ENCODE data around the gene DNLZ. TPM values are rescaled to one million over a fixed set of nuclear protein-coding genes. Genes with fewer than 3 reads are reported as not detected.

Gene DNLZ
- total RNA-seq, 4 donors from 2014 or later, result 37.9 to 65.1 (median 54.3) TPM

GRCh38 chr9:136316271-136316751, 47.2 kb downstream of the DNLZ start:
- in situ Hi-C loops (cut with MboI; ENCODE audit: low sequenced_read_pairs in 4 of 4), result no loop called here

GRCh38 chr9:136314944-136315343, 48.6 kb downstream of the DNLZ start:
- DNase-seq (no peak), ATAC-seq (no peak)
- Histone ChIP-seq H3K4me3 (no peak overlapping the region), H3K9me3 (no peaks in the 10 kb centered on the region), H3K27me3 (peaks cover 18 to 31% (median 26%) of the 10 kb centered on the region in 3 donors), H3K4me1 (no peaks in the 10 kb centered on the region), H3K36me3 (no peaks in the 10 kb centered on the region), H3K27ac (no peak overlapping the region)
- no peak for TF ChIP-seq CTCF (IDR thresholded peaks at IDR 0.05 in 4 of 5, conservative IDR thresholded peaks at IDR 0.05 in 1 of 5)
- TF ChIP-seq POLR2A (IDR thresholded peaks at IDR 0.05), result no peak
- in situ Hi-C loops (cut with MboI; ENCODE audit: low sequenced_read_pairs in 4 of 4) (no loop called here), intact Hi-C loops (cut with DNase I; ENCODE audit: low total_unique reads) (no loop called here)

More at GRCh38 chr9:136316271-136316751, 47.2 kb downstream of the DNLZ start:
- no peaks in the 10 kb centered on the region for H3K36me3 ChIP-seq
- H3K9me3 ChIP-seq, result no peaks in the 10 kb centered on the region
- intact Hi-C loops (cut with DNase I; ENCODE audit: low total_unique reads), result no loop called here
- DNase-seq (no peak), ATAC-seq (no peak)
- no peak overlapping the region for H3K4me3 ChIP-seq
- H3K27me3 ChIP-seq, result peaks cover 4 to 17% (median 16%) of the 10 kb centered on the region in 3 donors
- H3K4me1 ChIP-seq, result no peaks in the 10 kb centered on the region
- H3K27ac ChIP-seq, result no peak overlapping the region
- no peak for TF ChIP-seq POLR2A (IDR thresholded peaks at IDR 0.05)
- no peak for TF ChIP-seq CTCF (IDR thresholded peaks at IDR 0.05 in 4 of 5, conservative IDR thresholded peaks at IDR 0.05 in 1 of 5)

GRCh38 chr9:136314056-136314416, 49.5 kb downstream of the DNLZ start:
- no peak for DNase-seq
- Histone ChIP-seq H3K27ac (no peak overlapping the region), H3K36me3 (no peaks in the 10 kb centered on the region), H3K4me1 (no peaks in the 10 kb centered on the region), H3K9me3 (no peaks in the 10 kb centered on the region), H3K4me3 (no peak overlapping the region), H3K27me3 (peaks cover 27 to 40% (median 34%) of the 10 kb centered on the region in 3 donors)
- no peak for ATAC-seq
- in situ Hi-C loops (cut with MboI; ENCODE audit: low sequenced_read_pairs in 4 of 4) (no loop called here), intact Hi-C loops (cut with DNase I; ENCODE audit: low total_unique reads) (no loop called here)
- TF ChIP-seq CTCF (IDR thresholded peaks at IDR 0.05 in 4 of 5, conservative IDR thresholded peaks at IDR 0.05 in 1 of 5) (no peak), POLR2A (IDR thresholded peaks at IDR 0.05) (no peak)

GRCh38 chr9:136313111-136314055, 50.2 kb downstream of the DNLZ start:
- intact Hi-C loops (cut with DNase I; ENCODE audit: low total_unique reads) (no loop called here), in situ Hi-C loops (cut with MboI; ENCODE audit: low sequenced_read_pairs in 4 of 4) (no loop called here)
- H3K27me3 ChIP-seq, result peaks cover 34 to 46% (median 41%) of the 10 kb centered on the region in 3 donors
- TF ChIP-seq CTCF (IDR thresholded peaks at IDR 0.05 in 4 of 5, conservative IDR thresholded peaks at IDR 0.05 in 1 of 5), result no peak
- no peak for TF ChIP-seq POLR2A (IDR thresholded peaks at IDR 0.05)
- no peaks in the 10 kb centered on the region for H3K36me3 ChIP-seq
- H3K4me3 ChIP-seq, result no peak overlapping the region
- no peaks in the 10 kb centered on the region for H3K4me1 ChIP-seq
- DNase-seq, result no peak
- no peak overlapping the region for H3K27ac ChIP-seq
- no peaks in the 10 kb centered on the region for H3K9me3 ChIP-seq
- no peak for ATAC-seq
